ENCODE results near the gene ESRRB. TPM values are rescaled to one million over a fixed set of nuclear protein-coding genes. Genes with fewer than 3 reads are reported as not detected.

Gene ESRRB
- total RNA-seq, 2 experiments from 2014 or later, result not detected

DNA sequence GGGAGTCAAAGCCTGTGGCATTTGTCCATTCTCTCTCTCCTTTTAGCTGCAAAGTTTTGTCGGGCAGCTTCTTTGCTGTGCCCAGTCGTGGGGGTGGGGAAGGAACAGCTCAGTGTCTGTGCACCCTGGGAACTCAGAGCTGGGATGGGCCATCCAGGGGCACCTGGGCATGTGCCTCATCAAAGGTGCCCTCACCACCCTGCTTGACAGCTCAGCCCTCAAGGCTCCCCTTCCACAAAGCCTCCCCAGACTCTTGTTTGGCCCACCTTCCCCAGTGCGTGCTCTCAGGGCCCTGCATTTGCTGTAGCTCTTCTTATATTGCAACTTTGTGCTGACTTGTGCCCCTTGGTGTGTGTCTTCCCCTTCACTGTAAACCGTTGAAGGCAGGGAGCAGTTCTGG is 112.6 kb downstream of the ESRRB start:
- POLR2A ChIA-PET, result no interaction called here
- CTCF ChIA-PET, result interaction anchor here (0.5 kb wide), 1 partner anchor 118 kb away, joined by 5 read pairs; no protein-coding TSS in a partner anchor

DNA sequence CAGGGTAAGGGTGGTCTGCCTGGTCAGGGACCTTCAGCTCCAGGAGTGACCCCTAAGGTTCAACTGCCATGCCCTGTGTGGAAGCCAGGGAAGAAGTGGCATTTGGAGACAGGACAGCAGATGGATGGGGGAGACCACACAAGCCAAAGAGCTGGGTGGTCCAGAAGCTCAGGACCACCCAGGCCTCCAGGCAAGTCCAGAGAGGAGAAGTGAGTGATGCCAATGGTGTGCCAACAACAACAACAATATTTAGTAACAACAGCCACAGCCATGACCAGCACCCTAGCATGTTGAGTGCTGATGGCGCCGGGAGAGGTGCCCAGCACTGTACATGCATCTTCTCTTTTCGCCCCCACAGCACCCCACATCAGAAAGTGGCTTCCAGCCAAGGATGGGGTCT is 113.7 kb downstream of the ESRRB start:
- ChIA-PET CTCF (no interaction called here), POLR2A (no interaction called here)

DNA sequence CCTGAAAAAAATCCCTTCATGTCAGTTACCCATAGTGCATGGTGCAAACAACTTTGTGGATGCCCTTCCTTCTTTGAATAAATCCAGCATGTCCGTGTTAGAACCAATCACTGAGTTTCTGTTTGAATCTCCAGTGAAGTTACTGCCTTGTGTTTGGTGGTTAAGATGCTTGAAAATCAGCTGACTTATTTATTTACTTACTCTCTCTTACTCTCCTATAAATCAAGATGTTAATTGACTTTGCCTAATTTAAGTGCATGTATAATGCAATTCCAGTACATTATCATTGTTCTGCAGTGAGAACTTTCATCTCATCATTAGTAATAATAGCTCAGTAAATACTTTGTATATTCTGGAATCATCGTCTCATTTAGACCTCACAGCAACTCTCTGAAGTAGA is 114.2 kb downstream of the ESRRB start:
- CTCF ChIA-PET, result no interaction called here
- POLR2A ChIA-PET, result no interaction called here

DNA sequence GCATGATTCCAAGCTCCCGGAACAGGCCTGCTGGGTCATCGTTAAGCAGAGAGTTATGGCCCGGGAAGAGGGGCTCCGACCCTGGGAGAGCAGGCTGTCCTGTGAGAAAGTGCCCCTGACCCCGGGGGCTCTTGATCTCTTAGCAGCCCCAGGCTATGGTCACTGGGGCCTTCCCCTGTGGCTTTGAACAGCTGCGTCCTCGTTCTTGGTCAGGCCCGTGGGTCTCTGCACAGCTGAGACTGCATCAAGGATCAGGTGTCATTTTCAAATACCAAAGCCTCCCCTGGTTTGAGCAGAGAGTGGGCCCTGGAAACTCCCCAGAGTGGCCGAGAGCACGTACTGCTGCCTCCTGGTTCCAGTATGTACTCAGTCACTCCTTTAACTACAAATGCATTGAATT is 114.8 kb downstream of the ESRRB start:
- POLR2A ChIA-PET, result no interaction called here
- CTCF ChIA-PET, result no interaction called here

DNA sequence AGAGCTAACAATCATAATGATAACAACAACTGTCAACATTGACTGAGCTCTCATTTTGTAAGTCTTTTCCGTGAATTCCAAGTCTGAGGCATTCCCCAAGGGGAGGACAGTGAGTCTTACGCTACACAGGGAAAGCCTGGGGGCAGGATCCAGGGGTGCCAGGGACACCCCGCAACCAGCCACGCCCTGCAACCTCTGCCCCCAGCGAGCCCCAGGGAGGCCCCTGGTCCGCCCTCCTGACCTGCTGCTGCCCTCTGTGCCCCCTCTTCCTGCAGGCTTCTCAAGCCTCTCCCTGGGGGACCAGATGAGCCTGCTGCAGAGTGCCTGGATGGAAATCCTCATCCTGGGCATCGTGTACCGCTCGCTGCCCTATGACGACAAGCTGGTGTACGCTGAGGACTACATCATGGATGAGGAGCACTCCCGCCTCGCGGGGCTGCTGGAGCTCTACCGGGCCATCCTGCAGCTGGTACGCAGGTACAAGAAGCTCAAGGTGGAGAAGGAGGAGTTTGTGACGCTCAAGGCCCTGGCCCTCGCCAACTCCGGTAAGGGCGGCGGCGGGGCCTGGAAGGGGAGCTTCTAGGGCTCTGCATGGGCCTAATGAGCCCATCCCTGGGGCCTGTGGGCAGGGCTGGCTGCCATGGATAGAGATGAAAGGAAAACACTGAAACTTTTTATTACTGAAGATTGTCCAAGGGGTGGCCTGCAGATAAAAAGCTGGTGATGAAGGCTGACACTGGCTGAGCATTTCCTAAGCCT is 115.4 kb downstream of the ESRRB start:
- ChIA-PET CTCF (no interaction called here), POLR2A (no interaction called here)

DNA sequence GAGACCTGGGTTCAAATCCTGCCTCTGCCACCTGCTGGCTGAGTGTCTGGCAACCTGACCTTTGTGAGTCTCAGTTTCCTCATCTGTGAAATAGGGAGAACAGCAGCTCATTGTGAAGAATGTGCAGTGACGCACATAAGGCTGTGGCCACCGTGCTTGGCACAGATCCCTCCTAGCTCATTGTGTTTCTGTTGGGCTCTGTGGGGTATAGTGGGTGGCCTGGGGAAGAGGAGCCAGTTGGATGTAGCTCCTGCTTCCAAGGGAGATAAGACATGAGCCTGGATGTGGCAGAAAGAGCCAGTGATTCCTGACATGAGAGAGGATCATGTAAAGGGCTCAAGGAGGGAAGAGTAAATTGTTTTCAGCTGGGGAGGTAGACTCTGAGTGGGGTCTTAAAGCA is 120.0 kb downstream of the ESRRB start:
- CTCF ChIA-PET, result interaction anchor here (1.2 kb wide), 1 partner anchor 10 kb away, joined by 3 read pairs; no protein-coding TSS in a partner anchor

DNA sequence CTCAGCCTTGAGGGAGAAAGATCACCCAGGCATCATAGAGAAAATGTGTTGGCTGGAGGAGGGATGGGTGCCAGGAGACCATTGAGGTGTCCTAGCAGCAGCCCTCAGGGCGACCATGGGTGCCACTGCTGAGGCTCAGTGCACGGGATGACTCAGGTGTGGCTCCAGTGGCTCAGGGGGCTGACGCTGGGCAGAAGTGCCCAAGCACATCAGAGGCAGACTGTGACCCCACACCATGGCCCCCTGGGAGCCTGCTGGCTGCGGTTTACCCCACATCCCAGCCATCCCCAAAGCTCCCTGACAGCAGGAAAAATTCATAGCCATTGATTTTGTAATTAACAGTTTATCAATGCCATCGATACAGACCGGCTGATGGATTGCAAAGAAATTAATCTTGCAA is 120.7 kb downstream of the ESRRB start:
- CTCF ChIA-PET, result interaction anchor here (1.2 kb wide), 1 partner anchor 11 kb away, joined by 3 read pairs; no protein-coding TSS in a partner anchor
- POLR2A ChIA-PET, result no interaction called here

More for the DNA sequence above, 120.0 kb downstream of the ESRRB start:
- POLR2A ChIA-PET, result no interaction called here

DNA sequence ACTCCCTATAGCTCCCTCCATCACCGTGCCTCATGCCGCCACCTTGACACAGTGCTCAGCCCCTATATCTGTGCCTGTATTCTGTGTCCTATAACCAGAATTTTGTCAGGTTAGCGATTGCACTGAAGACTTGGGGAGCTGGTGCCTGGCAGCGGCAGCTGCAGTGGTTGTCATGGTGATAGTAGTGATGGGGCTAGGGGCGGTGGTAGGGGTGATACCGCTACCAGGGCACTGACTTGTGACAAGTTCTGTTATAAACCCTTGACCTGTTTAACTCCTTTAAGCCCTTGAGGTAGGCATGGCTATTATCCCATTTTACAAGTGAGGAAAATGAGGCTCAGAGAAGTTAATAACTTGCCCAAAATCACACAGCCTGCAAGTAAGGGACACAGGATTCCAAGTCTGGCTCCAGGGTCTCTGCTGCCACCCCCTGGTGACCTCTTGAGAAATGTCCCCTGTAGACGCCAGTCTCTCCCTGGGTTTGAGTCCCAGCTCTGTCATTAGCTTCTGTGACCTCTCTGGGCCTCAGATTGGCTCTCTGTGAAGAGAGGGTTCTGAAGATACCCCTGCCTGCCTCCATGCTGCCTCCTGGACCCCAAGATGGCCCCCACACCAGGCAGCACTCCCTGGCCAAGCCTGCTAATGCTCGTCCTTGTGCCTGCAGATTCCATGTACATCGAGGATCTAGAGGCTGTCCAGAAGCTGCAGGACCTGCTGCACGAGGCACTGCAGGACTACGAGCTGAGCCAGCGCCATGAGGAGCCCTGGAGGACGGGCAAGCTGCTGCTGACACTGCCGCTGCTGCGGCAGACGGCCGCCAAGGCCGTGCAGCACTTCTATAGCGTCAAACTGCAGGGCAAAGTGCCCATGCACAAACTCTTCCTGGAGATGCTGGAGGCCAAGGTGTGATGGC is 121.9 kb downstream of the ESRRB start:
- ChIA-PET POLR2A (no interaction called here), CTCF (no interaction called here)

DNA sequence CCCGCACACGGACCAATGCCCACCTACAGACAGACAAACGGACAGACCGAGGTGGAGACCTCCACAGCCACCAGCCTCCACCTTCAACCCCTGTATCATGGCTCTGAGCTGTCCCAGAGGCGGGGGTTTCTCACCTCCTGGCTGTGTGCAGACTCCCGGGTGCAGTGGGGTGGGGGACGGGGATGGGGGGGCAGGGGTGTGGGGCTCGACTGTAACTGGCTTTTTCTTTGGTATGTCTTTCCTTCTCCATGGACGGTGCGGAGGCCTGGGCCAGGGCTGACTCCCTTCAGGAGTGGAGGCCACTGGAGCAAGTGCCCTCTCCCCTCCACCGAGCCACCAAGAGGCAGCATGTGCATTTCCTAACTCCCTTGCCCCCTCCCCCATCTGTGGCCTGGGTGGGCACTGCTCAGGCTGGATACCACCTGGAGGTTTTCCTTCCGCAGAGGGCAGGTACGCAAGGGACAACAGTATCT is 122.6 kb downstream of the ESRRB start:
- POLR2A ChIA-PET, result no interaction called here
- CTCF ChIA-PET, result no interaction called here

DNA sequence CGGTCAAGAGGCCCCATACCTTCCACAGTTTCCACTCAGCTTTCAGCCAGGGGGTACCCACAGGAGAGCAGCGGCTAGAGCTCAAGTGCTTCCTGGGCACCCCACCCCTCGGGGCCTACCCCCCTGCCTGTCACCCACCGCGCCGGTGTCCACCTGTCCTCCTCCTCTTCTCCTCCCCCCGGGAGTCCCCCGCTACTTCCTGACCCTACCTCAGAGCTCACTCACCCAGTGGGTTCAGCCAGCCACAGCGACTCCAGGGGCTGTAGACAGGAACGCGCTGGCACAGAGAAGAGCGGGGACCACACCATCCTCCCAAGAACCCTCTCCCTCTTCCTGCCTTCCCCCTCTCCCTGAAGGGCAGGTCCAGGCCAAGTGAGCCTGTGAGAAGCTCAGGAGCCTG is 123.0 kb downstream of the ESRRB start:
- ChIA-PET CTCF (no interaction called here), POLR2A (no interaction called here)

DNA sequence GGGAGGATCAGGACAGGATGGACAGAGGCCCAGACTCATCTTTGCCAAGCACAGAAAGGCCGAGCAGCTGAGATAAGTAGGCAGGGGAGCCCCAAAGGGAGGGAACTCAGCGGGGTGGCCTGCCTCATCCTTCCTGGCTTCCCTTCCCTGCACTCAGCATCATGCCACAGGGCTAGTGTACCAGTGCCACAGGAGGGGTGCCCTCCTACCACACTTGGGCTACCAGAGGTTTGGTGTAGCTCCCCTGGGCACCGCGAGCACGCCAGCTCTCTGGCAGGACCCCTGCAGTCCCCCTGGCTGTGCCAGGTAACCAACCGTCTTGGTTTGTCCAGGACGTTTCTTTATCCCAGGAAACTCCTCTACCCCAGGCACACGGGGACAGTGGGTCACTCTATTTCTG is 123.5 kb downstream of the ESRRB start:
- ChIA-PET POLR2A (no interaction called here), CTCF (no interaction called here)

DNA sequence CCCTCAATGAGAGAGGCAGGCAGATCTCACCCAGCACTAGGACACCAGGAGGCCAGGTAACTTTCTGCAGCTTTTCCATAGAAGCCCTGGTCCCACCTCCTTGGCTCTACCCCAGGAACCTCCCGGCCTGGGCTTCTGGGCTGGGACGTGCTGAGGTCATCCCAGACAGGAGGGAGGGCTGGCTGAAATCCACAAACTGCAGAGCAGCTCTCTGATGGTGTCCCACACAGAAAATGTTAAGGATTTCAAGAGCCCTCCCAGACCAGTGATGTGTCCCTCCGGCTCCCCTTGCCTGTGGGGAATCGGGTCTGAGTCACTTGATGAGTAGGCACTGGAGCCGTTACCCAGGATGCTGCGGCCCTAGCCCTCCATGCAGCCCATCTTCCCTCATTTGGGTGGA is 124.1 kb downstream of the ESRRB start:
- ChIA-PET POLR2A (no interaction called here), CTCF (no interaction called here)

DNA sequence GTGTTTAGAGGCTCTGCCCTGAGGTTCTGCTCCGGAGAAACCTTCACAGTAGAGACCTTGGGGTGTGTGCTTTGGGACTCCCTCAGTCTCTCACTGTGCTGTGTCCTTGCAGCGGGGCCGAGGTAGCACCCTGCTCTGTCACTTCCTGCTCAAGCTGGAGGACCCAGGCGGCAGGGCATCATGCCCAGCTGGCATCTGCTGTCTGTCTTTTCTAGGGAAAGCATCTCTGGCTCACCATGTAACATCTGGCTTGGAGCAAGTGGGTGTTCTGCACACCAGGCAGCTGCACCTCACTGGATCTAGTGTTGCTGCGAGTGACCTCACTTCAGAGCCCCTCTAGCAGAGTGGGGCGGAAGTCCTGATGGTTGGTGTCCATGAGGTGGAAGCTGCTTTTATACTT is 124.5 kb downstream of the ESRRB start:
- POLR2A ChIA-PET, result no interaction called here
- CTCF ChIA-PET, result no interaction called here

DNA sequence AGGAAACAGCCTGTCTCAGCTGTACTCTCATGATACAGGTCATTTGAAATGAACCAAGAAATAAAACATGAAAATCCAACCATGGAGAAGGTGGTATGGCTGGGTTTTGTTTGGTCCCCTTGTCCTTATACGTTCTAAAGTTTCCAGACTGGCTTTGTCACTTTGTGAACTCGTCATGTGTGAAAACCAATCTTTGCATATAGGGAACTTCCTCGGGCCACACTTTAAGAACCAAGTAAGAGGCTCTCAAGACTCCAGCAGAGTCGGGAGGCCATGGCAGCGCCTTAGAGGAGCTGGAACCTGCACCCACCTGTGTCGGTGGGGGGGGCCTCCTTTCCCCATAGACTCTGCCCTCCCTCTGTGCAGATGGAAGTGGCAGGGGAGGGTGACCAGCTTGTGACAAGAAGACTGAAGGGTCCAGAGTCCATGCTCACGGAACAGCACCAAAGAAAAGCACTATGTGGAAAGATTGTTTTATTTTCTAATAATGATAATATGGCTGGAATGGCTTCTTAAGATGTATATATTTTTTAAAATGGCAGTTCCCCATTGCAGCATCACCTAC is 125.3 kb downstream of the ESRRB start:
- ChIA-PET POLR2A (no interaction called here), CTCF (no interaction called here)

DNA sequence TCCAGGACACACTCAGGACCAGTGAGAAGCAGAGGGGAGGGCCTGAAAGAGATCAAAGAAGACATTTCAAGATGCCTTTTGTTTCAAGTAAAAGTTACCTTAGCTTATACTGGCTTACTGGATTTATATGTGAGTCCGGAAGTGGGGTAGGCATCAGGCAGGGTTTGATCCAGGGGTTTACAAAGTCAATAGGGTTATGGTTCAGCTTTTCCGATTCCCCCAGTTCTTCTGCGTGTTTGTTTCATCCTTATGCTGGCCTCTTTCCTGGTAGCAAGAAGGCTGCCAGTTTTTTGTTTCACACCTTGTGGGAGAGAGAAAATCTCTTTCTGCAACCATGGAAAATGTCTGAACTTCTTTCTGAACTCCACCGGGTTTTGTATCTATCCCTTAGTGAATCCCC is 126.3 kb downstream of the ESRRB start:
- ChIA-PET CTCF (no interaction called here), POLR2A (no interaction called here)

DNA sequence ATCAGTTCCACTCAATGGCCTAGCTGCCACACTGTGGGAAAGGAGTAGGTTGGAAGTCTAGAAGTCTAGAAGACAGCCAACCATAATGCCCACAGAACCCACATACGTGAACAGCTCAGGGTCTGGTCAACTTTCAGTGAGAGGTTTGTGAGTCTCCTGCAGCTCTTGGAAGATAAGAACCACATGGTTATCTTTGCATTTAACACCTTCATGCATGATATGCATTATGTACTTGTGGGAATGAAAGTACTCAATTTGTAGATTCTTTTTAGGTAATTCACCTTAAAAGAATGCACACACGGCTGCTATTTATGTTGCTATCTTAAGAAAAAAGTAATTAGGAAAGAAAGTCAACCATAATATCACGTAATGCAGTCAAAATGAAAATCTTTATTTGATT is 126.7 kb downstream of the ESRRB start:
- ChIA-PET CTCF (no interaction called here), POLR2A (no interaction called here)

DNA sequence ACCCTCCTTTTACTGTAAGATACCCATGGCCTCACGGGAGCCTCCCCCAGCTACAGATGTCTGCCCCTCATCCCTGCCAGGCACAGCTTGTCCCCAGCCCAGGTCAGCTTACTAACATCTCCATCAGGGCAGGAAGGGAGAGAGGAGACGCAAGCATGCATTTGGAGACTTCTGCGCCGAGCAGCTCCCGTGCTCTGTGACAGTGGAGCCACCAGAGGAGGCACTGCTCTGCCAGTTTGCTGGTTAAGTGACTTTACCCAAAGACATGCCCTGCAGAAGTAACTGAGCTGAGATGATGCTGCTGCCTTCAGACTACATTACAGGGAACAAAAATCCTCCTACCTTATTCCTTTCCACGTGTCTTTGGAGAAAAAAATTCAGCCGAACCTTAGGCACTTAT is 133.4 kb downstream of the ESRRB start:
- ChIA-PET CTCF (no interaction called here), POLR2A (no interaction called here)

DNA sequence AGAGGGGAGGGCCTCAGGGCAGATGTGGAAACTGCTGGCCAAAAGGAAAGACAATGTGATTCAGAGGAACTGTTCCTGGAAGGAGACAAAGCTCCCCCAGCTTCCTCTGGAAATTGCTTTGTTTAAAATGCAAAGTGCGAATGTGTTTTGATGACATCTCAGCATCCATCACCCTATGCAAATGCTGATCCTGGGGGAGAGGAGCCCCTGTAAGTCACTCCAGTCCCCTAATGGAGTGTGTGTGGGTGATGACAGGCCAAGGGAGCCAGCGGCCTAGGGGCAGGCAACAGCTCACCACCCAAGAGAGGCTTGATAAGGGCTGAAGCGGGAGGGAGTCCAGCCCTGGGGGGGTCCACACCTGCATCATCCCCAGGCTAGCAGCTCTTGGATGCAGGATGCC is 134.2 kb downstream of the ESRRB start:
- CTCF ChIA-PET, result no interaction called here
- POLR2A ChIA-PET, result no interaction called here

DNA sequence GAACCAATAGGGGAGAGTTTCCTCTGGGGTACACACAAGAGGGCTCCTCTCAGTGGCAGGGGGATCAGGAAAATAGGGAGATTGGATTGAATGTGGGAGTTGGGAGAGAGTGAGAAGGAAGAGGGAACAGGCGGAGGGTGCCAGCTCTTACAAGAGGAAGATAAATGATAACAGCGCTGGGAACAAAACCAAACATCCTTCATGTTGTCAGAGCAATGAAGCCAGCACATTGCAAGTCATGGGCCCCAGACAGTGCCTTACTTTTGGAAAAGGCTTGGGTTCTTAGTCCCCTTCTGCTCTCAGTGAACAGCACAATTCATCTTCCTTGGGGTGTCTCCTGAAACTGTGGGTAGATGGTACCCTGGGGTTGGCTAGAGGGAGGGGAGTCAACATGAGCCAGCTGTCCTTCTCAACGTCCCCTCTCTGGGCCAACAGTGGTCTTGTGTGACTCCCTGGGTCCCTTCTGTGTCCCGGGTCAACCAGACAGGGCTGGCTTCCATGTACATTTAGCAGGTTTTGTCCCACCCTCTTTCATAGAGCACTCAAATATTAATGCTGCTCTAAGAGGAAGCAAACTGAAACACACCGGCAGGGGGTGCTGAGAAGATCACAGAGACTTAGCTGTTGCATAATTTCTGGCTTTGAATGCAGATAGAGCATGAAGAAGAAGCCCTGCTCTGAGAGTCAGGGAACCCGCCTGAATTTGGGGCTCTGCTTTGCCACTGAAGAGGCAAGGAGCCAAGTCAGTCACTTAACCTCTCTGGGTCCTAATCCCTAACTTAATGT is 138.5 kb downstream of the ESRRB start:
- POLR2A ChIA-PET, result no interaction called here

DNA sequence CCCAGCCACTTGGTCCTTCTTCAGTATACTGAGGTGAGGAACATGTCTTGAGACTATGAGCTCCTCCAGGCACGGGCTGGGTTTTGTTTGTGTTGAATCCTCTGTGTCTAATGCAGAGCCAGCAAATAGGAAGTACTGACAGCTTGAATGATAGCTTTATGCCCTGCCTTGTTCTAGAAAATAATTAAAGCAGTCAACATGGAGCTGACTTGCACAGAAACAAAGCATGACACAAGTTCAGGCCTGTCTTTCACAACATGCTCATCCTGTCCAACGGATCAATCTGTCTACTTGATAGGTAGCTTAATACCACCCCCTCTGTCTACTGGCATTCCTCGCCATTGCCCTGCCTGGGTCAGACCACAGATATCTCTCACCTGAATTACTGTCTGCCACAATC is 140.9 kb downstream of the ESRRB start:
- CTCF ChIA-PET, result no interaction called here
- POLR2A ChIA-PET, result no interaction called here

More for the DNA sequence above, 138.5 kb downstream of the ESRRB start:
- CTCF ChIA-PET, result no interaction called here
